HS-5 (cell line): ENCODE data around the gene GTSE1.
"Not testable (repeated sequence)": the region's sequence is repeated elsewhere in the genome, so short reads cannot be mapped to it uniquely, and the experiment has no call there.

Source experiments
- DNase-seq: peaks from one replicate; pipeline ENCODE4 v3.0.0-alpha.2; 2012; ENCODE audit warnings: low read depth

GTSE1 gene, protein sequence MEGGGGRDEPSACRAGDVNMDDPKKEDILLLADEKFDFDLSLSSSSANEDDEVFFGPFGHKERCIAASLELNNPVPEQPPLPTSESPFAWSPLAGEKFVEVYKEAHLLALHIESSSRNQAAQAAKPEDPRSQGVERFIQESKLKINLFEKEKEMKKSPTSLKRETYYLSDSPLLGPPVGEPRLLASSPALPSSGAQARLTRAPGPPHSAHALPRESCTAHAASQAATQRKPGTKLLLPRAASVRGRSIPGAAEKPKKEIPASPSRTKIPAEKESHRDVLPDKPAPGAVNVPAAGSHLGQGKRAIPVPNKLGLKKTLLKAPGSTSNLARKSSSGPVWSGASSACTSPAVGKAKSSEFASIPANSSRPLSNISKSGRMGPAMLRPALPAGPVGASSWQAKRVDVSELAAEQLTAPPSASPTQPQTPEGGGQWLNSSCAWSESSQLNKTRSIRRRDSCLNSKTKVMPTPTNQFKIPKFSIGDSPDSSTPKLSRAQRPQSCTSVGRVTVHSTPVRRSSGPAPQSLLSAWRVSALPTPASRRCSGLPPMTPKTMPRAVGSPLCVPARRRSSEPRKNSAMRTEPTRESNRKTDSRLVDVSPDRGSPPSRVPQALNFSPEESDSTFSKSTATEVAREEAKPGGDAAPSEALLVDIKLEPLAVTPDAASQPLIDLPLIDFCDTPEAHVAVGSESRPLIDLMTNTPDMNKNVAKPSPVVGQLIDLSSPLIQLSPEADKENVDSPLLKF

DNA sequence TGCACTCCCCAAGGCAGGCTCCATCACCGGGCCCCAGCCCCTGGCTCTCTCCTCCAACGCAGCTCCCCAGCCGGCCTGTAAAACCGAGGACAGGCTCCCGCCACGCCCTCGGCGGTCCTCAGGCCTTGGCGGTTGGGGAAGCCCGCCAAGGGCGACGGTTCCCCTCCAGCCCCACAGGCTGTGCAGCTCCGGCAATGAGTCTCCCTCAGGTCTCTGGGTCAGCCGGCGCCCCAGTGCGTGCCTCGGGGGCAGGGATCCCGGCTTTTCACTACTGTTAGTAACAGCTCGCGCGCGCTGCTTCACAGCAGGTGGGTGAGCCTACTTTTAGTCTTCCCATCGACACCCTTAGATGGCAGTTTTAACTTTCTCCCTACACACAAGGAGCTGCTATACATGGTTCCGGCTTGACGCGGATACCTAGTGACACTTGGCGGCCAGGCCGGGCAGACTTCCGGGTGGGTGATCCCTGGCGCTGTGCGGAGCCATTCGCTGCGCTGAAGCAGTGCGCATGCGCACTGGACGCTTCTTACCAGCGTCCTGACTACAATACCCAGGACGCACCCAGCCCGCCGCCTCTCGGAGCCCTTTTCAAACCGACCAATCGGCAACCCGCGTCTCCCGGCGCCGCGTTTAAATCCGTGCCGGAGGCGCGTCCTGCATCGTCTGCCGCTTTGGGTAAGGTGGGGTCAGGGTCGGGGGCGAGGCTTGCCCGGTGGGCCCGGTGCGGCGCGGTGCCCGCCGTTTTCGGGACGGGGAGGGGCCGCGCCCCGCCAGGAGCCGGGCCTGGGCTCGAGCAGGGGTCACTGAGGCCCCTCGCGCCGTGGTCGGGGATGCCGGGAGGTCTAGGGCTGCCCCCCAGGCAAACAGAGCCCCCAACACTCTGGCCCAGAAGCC lies at the start of gene GTSE1:
TSS of gene GTSE1 (plus strand) at position 614 of the 894 bp plus-strand sequence. CDS start 531 bp downstream, outside the sequence.
- DNase-seq, result peak; percentile 92

DNA sequence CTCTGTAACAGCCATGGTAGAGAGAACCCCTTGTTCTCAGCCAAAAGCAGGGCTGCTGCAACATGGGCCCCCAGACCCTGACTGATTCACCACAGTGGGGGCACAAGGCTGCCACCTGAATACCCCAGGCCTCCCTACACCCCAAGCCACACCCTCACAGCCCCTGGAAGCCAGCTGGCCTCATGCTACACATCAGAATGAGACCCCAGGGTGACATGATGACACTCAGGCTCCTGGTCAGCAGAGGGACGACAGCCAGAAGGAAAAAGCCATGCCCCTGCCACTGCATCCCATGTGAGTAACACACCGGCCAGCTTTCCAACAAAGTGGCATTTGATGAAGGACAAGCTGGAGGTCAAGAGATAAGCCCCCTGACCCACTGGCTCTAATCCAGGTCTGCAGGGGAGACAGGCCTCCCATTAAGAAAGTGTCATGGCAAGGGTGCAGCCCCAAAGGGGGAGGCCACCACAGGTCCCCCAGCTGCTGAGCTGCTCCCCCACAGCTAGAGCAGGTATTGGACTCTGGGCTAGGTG lies 49.2 kb upstream of the GTSE1 start:
- DNase-seq, result no peak

DNA sequence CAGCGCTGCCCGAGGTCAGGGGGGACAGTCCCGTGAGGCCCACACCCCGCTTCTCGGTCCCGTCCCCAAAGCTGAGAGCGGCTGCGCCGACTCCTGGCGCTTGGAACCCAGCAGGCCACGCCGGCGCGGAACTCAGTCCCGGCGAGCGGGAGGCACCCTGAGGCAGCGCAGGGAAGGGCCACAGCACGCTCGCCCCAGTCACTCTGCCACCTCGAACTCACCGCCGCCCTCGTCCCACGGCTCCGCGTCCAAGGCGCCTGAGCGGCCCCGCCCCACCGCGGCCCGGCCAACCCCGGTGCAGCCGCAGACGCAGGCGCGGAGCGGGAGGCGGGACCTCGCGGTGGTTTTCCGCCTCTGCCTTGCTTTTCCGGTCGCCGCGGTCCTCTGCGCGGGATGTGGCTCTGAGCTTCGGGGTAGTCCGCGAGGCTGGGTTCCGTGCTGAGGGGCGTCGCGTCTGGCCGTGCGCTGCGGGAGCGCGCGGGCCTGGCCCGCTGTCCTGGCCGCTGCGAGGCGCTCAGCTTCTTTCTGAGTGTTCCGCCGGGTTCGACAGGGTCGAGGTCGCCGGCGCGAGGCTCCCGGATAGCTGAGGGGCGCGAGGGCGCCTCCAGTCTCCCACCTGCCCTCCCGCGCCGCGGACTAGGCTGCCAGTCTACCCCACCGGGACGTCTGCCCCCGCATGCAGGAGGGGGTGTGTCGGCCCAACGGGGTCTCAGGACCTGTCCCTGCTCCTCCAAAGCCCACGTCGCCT lies 46.5 kb upstream of the GTSE1 start, which contains the start of gene CDPF1:
TSS of gene CDPF1 (minus strand) at position 259 of the 748 bp plus-strand sequence. CDS start 2,009 bp downstream, outside the sequence.
- DNase-seq, result peak; percentile 42

DNA sequence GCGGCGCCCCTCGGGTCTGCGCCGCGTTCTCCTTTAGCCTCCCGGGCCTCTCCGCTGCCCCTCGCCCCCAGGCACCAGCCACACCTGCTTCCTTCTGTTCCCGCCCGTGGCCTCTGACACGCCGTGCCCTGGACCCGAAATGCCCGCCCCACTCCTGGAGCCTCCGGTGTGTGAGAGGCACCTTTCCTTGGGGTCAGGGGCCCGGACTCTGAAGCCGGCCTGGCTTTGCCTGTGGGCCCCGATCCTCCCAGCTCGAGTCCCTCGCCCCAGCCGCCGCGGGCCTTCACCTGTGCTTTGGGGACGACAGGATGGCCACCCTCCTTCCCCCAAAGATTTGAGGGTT lies 45.9 kb upstream of the GTSE1 start:
- DNase-seq, result no peak

DNA sequence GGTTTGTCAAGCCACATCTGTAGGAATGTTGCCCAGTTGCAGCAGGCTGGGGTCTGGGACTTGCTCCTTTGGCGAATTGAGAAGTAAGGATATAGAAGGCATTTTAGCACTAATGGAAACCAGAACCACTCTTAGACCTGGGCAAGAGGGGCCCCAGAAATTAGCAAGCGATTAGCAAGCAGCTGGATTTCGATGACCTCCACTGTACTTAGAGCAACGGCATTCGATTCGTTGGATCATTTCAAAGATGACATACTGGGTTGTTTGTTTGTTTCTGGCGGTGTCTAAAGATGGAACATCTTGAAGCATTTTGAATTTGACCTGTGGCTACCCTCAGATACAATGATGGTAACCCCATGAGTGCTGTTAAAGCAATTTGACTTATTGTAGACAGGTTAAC lies 45.4 kb upstream of the GTSE1 start:
- no peak for DNase-seq

DNA sequence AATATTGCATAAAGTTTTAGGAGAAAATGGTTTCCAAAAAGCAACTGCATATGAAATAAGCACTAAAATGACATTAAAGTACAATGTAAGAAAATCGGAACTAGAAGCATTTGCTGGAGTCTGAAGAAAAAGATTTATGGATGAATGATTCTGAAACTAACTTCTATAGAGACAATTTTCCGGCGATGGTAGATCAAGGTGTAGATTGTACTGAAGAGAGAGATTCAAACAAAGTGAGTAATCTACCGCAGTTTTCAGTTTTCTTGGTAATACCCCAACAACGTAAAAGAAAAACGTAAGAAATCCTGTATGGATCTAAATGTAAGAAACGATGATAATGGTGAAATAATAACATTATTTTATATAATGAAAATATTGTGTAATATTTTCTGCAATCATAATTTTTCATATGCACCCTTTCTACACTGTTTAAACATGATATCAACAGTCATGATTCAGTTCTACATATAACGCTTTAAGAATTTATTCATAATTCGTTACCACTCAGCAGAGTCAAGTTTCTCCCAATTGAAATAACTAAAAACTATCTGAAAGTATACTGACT lies 44.8 kb upstream of the GTSE1 start:
- no peak for DNase-seq

DNA sequence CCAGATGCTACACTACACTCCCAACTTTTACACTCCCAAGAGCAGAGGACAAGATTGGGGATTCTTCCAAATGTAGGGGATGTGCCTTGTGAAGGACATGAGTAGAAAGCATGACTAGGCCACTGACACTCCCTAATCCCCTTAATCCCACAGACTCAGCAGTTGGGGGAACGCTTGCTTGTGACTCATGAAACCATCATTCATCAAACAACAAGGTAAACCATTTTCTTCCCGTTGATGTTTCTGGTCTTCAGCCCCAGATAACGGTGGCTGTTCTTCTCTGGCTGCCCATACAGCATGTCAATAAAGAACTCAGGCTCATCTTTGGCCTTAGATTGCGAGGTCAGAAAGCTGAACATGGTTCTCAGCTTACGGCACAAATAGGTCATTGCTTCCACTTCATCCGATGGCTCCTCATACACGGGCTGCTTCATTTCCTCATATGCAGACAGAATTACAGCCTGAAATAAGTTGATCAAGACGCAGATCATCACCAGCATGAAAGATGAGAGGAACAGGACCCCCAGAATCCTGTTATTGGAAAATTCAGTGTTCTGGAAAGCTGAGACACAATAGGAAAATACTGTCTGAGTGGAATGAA lies 40.2 kb upstream of the GTSE1 start:
- no peak for DNase-seq

DNA sequence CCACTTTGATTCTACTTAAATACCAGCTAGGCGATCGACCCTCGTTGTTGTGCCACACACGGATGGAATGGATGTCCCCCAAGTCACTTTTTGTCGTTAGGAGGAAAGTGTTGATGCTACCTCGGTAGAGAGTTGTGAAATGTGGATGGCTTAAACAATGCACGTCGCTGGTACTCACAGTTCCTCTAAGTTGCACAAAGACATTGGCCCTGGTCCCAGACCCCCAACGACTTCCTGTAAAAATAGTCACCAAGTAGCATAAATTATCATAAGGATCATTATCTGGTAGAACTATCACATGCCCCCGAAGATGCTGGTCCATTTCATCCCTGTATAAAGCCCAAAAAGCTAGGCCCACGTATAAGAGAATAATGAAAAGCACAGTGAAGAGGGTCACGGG lies 37.3 kb upstream of the GTSE1 start:
- no peak for DNase-seq

DNA sequence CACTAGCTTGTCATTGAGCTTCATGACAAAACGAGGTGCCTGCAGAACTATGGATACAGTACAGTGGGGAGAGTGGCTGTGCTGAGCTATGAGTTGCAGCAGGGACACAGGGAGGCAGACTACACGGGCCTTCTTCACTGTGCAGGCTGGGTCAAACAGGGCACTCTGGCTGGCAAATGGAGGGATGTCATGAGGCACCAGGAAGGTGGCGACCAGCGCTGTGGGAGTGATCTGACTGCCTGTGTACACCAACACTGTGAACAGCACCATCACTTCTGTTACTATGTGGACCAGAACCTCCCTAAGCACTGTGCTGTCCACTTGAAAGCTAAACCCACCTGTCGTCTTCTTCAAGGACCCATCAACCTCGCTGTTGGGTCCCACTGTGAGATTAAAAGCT lies 36.6 kb upstream of the GTSE1 start:
- DNase-seq, result no peak

DNA sequence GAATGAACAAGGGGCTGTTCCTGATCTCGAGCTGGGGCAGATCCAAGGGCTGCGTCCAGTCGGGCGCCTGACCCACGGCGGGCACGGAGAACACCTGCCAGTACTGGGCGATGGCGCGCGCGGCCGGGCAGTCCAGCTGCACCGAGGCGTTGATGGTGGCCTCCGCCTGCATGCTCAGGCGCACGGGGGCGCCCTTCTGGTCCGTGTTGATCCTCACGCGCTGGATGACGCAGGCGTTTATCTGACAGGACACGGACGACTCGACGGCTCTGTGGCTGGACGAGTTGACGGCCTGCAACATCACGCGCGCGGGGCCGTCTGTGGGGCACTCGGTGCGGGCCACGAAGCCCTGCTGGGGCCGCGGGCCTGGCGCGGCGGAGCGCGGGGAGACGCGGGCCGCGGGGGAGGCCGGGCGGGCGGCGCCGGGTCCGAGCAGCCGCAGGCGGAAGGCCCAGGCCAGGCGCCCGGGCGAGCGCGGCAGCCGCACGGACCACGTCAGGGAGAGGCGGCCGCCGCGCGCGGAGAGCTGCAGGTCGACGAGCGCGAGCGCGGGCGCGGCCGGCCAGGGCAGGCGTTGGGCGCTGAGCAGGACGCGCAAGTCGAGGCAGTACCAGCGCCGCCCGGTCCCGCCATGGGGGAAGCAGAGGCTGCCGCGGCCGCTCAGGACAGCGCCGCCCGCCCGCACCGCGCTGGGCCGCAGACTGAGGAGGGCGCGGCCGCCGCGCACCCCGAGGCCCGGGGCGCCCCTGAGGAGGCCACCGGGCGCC lies 34.0 kb upstream of the GTSE1 start:
- DNase-seq, result no peak

DNA sequence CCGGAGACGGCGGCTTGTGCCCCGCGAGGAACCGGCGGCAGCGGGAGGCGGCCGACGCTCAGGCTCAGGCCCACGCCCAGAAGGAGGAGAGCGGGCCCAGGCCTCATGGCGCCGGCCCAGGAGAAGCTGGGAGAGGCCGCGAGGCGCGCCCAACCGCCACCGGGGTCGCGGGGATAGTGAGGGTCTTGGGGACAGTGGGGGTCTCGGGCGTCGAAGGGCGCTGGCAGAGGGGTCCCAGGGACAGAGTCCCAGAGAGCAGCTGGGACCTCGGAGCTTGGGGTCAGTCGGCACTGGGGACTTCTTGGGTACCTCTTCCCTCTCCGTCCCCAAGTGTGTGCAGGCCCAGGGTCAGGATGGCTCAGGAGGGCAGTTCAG lies 33.5 kb upstream of the GTSE1 start, which contains the start of gene PKDREJ:
TSS of gene PKDREJ (minus strand) at position 128 of the 375 bp plus-strand sequence. CDS start at position 107, 21 bp downstream.
- no peak for DNase-seq

DNA sequence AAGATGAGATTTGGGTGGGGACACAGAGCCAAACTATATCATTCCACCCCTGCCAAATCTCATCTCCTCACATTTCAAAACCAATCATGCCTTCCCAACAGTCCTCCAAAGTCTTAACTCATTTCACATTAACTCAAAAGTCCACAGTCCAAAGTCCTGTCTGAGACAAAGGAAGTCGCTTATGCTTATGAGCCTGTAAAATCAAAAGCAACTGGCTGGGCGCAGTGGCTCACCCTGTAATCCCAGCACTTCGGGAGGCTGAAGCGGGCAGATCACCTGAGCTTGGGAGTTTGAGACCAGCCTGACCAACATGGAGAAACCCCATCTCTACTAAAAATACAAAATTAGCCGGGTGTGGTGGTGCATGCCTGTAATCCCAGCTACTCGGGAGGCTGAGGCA lies 32.1 kb upstream of the GTSE1 start:
- not testable (repeated sequence) for DNase-seq

DNA sequence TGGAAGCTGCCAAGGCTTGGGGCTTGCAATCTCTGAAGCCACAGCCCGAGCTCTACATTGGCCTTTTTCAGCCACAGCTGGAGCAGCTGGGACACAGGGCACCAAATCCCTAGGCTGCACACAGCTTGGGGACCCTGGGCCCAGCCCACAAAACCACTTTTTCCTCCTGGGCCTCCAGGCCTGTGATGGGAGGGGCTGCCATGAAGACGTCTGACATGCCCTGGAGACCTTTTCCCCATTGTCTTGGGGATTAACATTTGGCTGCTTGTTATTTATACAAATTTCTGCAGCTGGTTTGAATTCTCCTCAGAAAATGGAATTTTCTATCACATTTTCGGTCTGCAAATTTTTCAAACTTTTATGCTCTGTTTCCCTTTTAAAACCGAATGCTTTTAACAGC lies 31.0 kb upstream of the GTSE1 start:
- DNase-seq, result not testable (repeated sequence)

DNA sequence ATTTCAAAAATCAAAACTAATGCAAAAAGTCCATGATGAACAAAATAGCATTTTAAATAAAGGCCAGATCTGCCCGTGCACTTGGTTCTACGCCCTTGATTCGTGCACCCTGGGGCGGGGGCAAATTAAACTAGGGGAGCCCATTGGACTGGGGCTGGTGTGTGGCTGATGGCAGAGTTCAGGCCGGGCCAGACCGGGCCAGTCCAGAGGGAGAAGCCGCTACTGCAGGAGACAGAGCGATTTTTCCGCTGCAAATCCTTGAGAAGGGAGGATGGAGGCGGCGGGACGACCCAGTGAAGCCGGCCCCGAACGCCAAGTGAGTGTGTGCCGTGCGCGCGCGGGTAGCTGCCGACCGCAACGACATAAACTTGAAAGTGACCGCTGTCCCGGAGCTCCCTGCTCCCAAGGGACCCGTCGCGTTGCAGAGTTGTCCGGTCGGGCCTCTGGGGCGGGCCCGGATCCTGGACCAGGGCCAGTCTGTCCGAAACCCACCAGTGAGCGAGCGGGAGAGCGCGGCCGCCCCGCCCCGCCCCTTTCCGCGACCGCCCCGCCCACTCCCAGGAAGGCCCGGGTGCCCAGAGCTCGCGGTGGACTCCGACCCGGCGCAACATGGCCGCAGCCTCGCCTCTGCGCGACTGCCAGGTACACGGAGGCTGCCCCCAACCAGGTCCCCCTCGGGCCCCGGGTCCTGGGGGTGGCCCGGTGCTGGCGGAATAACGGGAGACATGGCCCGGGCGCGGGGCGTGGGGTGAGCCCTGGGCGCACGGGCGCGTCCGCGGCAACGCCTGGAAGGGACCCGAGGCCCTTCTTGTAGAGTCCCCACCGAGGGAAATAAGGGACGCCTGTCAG lies 29.0 kb upstream of the GTSE1 start, which contains the start of gene TTC38:
TSS of gene TTC38 (plus strand) at position 578 of the 849 bp plus-strand sequence. CDS start at position 610, 32 bp downstream.
- DNase-seq, result peak; percentile 35

DNA sequence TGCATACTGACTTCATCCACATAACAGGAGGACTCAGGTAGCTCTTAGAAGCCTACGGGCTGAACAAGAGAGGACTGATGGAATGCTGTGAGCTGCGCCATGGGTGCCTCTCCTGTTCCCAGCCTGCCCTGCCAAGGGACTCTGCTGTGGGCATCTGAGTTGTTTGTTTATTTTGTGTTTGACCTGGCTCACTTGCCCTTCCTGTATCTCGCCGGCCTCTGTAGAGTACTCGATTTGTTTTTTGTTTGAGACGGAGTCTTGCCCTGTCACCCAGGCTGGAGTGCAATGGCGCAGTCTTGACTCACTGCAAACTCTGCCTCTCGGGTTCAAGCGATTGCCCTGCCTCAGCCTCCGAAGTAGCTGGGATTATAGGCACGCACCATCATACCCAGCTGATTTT lies 27.1 kb upstream of the GTSE1 start:
- DNase-seq, result no peak

DNA sequence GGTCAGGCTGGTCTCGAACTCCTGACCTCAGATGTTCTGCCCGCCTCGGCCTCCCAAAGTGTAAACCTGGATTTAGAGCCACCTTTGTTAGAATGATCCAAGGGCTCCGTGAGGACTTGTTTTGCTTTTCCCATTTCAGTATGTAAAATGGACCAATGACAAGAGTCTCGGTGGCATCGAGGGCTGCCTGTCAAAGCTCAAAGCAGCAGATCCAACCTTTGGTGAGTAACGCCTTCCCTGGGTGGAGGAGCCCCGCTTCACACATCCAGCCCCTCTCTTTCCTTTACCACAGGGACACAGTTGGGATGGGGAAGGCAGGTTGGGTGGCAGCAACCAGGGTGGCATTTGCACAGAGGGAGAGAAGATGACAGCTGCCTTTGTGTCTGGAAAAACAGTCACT lies 24.5 kb upstream of the GTSE1 start:
- no peak for DNase-seq

DNA sequence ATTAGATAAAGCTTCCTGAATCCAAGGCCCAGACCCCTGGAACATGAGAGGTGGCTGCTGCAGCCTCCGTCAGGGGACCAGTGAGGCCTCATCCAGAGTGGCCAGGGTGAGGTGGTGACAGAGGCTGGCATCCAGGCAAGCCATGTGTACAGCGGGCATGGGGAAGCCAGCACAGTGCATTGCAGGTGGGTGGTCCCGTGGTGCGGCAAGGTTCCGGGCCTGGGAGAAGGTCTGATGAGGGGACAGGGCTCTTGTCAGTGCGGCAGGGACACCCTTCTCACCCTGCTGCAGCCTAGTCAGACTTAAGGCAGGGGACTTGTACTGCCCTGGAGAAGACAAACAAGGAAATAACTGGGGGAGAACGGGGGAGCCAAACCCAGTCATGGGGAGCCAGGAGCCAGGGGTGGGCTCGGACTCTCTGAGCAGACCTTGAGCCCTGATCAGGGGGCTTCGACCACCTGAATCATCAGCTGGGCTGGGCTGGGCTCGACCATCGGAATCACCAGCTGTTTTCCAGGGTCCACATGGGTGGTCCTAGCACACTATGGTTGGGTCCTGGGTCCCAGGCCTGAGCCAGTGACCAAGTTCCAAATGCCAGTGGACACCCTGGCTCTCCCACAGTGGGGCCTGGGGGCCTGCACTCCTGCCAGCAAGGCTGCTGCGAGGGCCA lies 23.8 kb upstream of the GTSE1 start:
- DNase-seq, result no peak
